ENCODE measurements around the gene DTNB.
A peak's percentile ranks its signal among the peaks of the same experiment; 100 is the strongest.

The DTNB gene

DNA sequence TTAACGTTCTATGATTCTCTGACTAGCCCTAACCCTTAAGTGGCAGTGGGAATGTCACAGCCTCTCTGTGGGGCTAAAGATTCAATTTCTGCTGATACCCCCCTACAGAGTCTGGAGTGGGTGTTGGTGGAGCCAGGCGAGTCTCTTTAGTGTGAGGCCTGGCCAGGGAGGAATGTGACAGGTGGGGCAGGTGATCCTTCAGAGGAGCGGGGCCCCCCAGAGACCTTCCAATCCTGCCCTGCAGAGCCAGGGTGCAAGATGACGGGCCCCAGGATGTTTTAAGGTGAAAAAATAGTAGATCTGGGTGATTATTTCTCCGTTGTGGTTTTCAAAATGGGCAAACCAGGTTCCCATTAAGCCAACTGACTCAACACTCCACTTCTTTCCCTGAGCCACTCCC, 303.5 kb downstream of the DTNB start:
- no peak for DNase-seq (ENCODE audit: low read depth)

DNA sequence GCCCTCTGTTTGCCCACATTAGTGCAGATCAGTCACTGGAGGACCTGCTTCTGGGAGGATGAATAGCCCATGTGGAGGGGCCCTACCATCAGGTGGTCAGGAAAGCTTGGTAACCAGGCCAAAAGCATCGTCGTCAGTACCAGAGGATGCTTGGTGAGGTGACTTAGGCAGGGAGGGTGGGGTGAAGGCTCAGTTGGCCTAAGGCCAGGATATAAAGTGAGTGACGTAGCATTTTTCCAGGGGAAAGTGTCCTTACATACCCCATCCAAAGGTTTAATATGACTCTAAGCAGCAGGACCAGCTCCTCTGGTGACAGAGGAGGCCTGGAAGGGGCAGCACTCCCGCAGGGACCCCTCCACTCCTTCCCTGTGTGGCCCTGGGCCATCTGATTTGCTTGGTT, 303.9 kb downstream of the DTNB start:
- no peak for DNase-seq (ENCODE audit: low read depth)

DNA sequence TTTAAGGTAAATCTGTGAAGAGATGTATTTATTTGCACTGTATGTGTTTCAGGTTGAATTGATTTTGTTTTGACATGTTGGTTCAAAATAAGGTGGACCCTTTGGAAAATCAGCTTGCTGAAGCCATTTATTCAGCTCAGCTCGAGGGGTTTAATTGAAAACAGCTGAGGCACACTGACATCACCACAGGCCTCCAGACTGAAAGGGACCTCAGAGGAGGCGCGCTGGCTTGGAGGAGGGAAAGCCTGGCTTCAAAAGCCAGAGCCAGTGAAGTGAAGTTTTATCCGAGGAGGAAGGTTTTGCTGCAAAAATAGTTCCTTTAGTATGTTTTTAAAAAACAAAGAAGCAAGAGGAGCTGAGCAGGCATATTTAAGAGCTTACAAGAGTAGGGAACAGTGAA, 304.7 kb downstream of the DTNB start:
- no peak for DNase-seq (ENCODE audit: low read depth)

DNA sequence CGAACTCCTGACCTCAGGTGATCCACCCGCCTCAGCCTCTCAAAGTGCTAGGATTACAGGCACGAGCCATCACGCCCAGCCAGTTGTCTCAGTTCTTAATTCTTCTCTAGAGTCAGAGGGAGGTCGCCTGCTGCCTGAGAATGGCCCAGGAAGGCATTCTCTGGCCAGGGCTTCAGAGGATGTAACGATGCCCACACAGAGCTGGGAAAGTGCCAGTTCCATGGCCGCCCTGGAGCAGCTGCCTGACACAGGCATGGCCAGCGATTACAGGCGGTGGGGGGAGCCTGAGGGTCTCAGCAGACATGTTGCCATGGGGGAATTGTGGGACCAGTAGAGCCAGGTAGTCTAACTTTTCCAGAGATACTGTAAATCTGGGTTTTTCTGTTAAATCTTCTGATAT, 306.1 kb downstream of the DTNB start:
- DNase-seq (ENCODE audit: low read depth): no peak

DNA sequence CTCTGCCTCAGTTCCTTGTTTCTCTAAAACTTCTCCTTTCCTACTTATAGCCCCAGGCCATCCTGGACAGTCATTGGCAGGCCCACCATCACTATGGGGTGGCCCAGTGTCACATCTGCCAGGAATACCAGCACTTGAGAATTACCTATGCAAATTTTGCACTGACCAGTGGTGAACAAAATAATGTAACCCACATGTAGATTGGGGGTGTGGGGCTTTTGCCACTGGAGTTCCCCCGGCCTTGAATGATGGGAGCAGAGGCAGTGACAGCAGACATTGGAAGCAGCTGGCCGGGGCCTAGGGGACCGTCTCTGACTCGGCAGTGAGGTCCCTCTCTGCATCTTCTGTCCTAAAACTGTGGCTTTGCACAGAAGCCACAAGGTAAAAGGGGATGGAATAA, 306.7 kb downstream of the DTNB start:
- DNase-seq (ENCODE audit: low read depth): no peak

DNA sequence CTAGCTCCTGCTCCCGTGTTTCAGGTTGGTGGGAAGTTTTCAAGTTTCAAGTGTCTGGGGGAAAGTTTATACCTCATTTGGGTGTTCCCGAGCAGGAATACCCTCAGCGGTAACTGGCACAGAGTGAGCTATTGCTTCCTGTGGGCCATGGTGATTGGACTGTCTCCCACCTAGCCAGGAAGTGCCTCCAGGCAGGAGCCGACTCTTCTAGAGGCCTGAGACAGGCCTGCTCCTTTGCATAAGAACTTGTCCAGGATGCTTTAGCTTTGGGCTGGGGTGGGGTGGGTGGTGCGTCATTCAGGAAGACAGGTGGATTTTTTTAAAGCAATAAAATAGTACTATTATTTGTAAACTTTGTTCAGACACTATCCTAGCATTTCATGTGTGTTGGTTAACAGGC, 308.1 kb downstream of the DTNB start:
- DNase-seq (ENCODE audit: low read depth): no peak

DNA sequence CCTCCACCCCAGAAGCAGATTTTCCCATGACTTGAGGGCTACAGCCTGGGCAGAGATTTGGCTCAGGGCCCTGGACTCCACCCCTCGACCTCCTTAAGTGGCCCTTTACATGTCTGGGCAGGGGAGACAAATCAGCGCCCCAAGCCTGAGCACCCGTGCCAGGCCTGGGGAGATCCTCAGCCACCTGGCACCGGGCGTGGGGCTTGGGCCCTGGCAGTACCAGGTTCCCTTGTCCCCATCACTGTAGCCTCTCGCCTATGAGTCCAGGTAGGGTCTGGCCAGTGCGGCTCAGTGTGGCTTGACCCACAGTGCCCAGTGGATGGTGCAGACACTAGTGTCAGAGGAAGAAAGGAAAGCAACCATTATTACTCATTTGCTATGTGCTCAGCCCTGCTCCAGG, 309.6 kb downstream of the DTNB start:
- DNase-seq (ENCODE audit: low read depth): no peak

DNA sequence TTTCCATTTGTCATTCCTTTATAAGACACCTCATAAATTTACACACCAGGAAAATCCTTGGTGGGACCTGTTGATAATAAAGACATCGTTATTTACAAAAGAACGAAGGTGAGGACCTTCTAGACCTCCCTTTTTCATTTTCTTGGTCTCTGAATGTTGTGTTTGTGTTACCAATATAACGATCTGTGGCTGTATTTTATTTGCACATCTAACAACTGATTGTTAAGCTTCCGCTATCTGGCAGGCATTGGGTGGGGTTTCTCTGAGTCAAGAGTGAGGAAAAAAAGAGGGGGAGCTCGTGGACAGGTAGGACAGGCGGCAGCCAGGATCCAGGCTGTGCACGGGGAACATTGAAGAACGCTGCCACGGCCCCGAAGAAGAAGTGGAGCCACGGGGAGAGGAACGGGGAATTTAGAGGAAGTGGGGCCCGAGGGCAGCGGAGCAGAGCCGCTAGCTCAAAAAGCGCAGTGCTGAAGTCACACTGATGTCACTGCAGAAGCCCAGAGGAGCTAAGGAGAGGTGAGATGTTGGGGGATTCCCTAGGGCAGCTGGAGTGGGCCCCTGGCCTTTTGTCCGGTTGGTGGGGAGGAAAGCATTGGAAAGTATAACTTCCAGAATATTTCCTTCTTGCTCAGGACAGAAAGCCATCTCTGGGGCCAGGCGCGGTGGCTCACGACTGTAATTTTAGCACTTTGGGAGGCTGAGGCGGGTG, 310.8 kb downstream of the DTNB start:
- no peak for DNase-seq (ENCODE audit: low read depth)

DNA sequence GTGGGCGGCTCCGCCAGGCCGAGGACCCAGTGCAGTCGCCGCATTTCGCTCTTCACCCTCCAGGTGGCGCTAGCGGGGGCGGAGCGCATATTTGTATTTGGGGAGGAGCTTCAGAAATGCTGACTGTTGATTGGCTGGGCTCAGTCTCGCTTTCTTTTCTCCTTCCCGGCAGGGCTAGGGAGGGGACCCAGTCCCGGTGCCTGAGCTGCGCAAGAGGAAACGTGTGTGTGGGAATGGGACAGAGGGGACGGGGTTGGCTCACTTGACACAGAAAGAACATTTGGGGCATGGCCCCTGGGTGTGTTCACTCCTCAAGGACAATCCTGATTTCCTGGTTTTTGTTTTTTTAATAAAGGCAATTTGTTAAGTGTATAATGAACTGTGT, 311.3 kb downstream of the DTNB start:
- peak; percentile 87 for DNase-seq (ENCODE audit: low read depth)

DNA sequence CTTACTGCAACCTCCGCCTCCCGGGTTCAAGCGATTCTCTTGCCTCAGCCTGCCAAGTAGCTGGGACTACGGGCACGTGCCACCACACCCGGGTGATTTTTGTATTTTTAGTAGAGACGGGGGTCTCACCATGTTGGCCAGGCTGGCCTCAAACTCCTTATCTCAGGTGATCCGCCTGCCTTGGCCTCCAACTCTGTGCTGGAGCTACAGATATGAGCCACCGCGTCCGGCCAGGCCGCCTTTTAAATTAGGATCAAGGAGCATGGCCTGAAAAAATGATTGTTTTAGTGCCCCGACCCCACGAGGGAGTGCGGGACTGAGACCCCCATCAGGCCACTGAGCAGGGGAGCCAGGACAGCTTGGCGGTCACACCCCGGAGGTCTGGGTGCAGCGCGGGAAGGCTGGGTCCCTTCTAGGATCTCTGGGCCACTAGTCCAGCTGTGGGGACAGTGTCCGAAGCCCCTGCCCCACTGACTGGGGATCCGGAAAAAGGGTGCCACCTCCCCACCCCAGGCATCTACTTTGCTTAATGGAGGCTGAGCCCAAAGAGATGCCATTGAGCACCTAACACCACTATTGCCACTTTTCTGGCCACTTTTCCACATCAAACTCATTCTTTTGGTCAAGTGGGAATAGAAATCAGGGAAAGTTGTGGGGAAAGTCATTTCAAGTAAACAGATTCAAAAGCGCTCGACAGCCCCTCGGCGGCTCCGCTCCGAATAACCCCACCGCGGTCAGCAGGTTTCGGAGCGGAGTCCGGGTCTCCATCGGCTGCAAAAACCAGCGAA, 311.9 kb downstream of the DTNB start:
- DNase-seq (ENCODE audit: low read depth): no peak

DNA sequence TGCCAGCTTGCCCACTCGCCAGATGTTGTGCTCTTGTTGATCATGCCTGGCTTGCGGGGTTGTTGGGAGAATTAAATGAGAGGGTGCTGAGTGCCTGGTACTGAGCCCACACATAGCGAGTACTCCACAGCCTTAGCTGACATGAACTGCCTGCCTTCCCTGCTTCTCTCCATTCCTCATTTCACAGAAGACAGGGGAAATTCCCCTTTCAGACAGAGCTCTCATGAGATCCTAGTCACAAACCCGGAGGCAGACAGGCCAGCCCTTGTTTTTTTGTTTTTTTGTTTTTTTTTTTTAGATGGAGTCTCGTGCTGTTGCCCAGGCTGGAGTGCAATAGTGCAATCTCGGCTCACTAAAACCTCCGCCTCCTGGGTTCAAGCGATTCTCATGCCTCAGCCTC, 314.5 kb downstream of the DTNB start:
- no peak for DNase-seq (ENCODE audit: low read depth)

DNA sequence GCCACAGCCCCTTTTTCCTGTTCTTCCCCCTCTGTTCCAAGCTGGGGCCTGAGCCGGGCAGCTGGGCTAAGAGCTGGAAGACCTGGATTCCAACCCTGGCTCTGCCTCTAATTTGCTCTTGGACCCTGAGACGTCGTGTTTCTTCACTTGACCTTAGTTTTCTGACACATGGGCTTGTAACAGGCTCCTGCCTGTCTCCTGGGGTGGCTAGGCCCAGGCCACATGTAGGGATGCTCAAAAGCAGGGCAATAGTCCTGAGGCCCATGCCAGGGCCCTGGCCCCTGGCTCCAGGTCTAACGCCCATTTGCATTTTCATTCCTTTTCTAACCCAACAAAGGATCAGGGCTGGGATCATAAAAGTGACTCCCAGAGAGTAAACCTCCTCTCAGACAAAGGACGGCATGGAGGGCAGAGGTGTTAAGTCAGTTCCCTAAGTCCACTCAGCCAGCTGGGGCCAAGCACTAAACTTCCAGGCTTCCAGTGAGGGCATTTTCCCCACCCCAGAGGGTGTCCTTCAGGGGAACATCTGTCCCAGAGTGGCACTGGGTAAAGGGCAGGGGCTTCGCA, 315.0 kb downstream of the DTNB start:
- DNase-seq (ENCODE audit: low read depth): no peak

DNA sequence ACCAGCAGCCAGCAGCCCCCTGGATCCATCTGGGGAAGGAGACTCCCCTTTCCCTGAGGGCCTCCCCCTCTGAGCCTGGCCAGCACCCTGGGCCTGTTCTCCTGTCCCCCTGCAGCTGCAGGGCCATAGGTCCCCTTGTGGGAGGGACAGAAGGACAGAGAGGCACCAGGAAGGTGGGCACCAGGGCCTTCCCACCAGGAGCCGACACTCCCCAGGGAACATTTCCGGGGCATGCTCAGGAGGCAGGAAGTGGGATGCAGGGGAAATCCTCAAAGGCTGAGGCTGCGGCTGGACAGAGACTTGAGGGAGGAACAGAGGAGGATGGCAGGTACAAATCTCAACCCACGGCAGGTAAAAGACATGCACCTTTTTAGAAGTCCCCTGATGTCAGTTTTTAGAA, 317.3 kb downstream of the DTNB start:
- no peak for DNase-seq (ENCODE audit: low read depth)

DNA sequence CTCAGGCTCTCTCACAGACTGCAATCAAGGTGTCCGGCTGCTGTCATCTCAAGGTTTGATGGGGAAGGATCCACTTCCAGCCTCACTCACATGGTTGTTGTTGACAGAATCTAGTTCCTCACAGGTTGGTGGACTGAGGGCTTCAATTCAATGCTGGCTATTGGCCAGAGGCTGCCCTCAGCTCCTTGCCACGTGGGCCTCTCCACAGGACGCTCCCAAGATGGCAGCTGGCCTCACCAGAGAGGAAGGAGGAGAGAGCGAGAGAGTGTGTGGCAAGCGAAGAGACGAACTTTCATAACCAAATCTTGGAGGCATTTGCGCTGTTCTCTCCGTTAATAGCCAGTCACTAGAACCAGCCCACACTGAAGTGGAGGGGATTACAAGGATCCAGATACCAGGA, 318.1 kb downstream of the DTNB start:
- no peak for DNase-seq (ENCODE audit: low read depth)

DNA sequence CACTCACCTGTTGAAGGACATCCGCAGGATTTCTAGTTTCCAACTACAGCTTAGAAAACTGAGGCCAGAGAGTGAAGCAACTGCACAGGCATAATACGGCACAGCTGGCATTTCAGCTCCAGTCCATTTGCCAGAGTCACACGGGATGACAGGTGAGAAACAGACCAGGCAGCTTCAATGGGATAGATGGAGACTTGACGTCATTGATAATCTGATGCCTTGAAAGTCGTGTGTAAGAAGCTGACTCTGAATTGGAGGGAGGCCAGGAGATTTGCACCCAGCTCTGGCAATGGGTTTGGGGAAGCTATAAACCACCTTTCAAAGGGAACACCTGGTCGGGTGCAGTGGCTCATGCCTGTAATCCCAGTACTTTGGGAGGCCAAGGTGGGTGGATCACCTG, 319.3 kb downstream of the DTNB start:
- no peak for DNase-seq (ENCODE audit: low read depth)

DNA sequence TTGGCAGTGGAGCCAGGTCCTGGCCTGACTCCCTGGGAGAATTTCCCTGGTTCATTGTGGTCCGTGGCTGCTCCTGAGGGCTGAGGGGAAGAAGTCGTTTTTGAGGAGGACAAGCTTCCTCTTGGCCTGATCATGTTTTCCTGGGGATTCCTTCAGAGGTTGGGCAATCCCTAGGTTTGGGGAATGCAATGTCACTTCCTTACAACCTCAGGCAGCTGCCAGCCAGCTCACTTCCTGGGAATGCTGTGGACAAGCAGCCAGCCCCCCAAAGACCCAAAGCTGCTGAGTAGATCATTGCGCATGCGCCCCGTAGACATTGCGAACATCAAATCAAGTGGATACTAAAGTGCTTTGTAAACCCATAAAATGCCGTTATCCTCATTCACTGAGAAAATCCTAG, 324.0 kb downstream of the DTNB start:
- DNase-seq (ENCODE audit: low read depth): no peak

DNA sequence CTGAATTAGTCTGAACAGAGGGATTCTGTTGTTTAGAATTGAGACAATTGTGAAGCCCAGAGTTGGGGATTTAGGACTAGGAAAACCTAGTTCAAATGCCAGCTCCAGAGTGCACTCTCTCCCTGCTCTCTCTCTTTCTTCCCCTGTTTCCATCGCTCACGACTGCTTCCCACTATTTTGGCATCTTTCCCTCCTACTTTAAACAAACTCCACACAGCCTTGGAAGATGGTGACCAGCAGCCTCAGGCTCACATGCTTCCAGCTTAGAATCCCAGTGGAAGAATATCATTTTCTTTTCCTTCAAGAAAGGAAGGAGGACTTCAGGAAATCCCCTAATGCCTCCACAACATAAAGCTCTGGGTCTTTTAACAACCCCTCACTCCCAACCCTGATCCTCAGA, 325.5 kb downstream of the DTNB start:
- no peak for DNase-seq (ENCODE audit: low read depth)

DNA sequence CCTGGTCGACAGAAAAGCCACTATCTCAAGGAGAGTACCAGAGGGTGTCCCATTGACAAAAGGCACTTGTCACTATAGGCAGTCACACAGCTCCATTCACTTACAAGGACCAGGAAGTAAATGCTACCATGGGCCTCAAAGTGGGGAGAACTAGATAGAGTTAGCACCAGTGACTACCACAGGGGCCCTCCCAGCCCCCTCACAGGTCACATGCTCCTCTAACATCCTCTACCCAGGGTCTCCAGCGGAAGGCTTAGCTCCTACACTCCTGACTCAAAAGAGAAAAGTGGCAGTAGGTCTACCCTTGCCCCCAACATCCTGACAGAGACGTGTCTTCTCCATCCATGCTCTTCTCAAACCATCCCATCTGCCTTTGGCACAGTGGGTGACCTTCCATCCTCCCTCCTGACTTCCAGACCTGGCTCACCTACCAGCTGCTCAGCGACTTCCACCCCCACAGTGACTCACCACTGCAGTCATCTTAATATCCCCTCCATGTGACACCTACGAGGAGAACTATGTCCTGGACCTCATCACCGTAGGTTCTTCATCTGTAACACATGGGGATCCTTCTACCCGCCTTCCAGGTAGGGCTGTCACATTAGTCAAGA, 326.1 kb downstream of the DTNB start:
- DNase-seq (ENCODE audit: low read depth): no peak

DNA sequence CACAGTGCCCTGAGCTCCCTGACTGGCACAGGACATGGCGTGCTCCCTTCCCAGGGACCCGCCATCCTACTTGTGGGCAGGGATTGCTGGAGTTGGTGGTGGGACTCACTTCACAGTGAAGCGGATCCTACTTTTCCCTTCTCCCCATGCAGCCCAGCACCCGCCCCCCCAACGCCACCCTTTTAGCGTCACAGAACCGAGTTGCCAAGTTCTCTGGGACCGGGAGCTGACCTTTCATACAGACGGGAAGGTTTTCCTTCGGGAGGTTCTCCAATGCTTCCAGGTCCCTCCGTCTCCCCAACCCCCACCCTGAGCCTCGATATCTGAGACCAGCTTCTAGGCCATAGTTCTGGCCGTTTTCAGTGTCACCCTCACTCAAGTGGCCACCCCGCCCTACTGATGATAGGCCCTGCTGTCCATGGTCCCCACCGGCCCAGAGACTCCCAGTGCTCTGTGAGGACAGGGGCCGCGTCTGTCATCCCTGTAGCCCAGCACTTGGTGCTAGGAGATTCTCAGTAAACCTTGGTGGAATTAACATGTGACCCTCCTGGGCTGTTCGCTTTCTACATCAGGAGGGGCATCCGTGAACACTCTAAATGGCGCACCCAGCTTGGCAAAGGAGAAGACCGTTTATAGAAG, 330.1 kb downstream of the DTNB start:
- no peak for DNase-seq (ENCODE audit: low read depth)

DNA sequence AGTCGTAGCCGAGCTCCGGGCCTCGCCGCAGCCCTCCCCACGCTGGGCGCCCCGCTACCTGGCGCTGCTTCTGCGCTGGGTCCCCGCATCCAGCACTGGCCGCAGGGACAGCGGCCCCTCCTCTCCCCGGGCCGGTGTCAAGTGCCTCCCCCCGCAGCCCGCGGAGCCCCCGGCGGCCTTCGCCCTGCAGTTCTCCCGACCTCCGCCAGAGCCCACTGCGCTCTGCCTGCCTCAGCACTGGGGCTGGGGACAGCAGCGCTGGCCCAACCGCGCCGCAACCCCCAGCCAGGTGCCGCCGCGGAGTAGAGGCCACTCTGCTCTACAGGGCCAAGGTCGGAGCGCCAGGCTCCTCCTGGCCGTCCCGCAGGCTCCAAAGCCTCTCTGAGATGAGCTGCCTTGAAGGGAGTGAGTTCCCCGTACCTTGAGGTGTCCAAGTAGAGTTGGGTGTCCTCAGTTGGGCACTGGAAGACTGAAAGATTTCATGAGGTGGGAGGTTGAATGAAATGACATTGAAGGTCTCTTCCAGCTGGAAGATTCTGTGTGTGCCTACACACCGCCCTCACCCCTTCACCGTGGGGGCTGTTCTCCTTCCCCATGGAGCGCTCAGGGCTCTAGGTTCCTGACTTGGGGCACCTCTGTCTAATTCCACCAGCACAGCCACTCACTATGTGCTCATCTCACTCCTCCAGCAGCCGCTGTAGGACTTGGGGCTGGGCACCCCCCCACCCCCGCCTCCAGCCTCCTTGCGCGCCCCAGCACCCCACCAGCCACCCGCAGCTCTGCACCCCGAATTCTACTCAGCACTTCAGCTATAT, 330.8 kb downstream of the DTNB start:
- peak; percentile 72 for DNase-seq (ENCODE audit: low read depth)

DNA sequence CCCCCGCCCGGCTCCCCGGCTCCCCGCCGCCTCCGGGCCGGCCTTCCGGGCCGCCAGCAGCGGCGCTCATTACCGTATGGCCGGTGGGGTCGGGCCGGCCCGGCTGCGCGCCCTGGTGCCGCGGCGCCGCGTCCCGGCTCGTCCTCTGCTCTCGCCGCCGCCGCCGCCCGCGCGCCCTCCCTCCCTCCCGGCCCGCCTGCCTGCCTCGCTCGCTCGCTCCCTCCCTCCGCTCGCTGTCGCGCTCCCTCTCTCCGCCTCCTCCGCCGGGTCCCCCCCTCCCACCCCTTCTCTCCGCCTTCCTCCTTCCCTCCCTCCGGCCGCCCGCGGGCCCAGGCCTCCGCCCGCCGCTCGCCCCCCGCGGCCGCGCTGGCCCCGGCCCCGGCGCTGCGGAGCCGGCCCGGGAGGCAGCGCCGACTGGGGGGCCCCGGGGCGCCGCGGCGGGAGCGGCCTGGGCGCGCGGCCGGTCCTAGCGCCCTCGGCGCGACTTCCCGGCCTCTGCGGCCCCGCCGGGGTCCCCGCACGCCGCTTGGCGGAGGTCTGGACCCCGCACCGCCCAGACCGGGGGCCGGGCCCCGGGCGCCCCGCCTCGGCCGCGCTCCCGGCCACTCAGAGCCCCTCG, 331.5 kb downstream of the DTNB start, which contains the start of gene DNMT3A:
Gene DNMT3A, minus strand, starts transcription at position 173 of the 619 bp plus-strand sequence. CDS start 27,941 bp downstream, outside the sequence.
- DNase-seq (ENCODE audit: low read depth): no peak

All from CMK (cell line).